Hematopoietic multipotent progenitor cell treated with erythropoietin and hydrocortisone succinate and interleukin-3 and kit ligand, for 17 days (in vitro differentiated cells): ENCODE measurements around the gene RAB11A.
A peak's percentile ranks its signal among the peaks of the same experiment; 100 is the strongest.
"Not testable (repeated sequence)": the region's sequence is repeated elsewhere in the genome, so short reads cannot be mapped to it uniquely, and the experiment has no call there.

Experiments
- DNase-seq: peaks from one replicate; pipeline ENCODE4 v3.0.0-alpha.2; 2015; ENCODE audit warnings: low spot score

RAB11A gene

GRCh38 chr15:65845826-65846519, 23.3 kb upstream of the RAB11A start:
- DNase-seq = no peak

GRCh38 chr15:65847989-65848388, 21.3 kb upstream of the RAB11A start:
- no peak for DNase-seq

- no peak for DNase-seq
Measured at GRCh38 chr15:65851981-65852380, 17.3 kb upstream of the RAB11A start.

DNA sequence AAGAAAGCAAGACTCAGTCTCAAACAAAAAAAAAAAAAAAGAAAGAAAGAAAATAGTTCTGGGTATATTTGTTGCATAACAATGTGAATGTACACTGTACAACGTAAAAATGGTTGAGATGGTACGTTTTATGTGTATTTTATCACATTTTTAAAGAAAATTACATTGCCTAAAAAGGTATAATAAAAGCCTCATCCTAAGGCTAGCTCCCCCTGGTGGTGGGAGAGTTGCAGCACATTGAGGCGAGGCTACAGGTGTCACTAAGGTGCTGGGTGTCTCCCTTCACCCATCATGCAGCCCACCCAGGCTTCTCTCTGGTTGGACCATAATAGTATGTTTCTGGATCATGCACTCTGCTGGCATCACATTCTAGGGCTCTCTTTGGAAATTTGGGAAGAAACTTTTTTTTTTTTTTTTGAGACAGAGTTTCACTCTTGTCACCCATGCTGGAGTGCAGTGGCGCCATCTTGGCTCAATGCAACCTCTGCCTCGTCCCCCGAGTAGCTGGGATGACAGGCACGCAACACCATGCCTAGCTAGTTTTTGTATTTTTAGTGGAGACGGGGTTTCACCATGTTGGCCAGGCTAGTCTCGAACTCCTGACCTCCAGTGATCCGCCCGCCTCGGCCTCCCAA, 12.4 kb upstream of the RAB11A start:
- DNase-seq = peak; percentile 90

GRCh38 chr15:65857718-65858402, 11.4 kb upstream of the RAB11A start:
- no peak for DNase-seq

DNA sequence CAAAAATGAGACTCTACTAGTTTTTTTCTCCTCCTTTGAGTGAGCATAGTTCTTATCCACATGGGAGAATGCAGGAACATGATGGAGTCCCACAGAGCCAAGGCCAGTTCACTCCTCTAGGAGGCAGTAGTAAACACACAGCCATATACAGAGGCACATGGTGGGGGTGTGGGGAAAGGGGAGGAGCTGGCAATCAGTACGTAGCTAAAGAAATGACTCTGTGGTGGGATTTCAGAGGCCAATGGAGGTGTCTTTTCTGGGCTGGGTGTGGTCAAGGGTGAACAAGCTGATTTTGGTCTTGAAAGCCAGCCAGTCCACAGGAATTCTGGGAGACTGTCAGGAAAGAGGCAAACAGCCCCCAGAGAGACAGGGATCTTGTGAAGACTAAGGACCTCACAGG, 6.6 kb upstream of the RAB11A start:
- peak; percentile 60 for DNase-seq

GRCh38 chr15:65863106-65863505, 6.2 kb upstream of the RAB11A start:
- no peak for DNase-seq

GRCh38 chr15:65867244-65867643, 2.0 kb upstream of the RAB11A start:
- DNase-seq = no peak

DNA sequence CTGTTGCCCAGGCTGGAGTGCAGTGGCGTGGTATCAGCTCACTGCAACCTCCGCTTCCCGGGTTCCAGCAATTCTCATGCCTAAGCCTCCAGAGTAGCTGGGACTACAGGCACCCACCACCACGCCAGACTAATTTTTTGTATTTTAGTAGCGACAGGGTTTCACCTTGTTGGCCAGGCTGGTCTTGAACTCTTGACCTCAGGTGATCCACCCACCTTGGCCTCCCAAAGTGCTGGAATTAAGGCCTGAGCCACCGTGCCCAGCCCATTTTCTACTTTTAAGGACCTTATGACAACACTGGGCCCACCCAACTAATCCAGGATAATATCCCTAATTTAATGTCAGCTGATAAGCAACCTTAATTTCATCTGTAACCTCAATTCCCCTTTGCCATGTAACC, 1.4 kb upstream of the RAB11A start:
- not testable (repeated sequence) for DNase-seq

GRCh38 chr15:65868546-65869125, 655 bp upstream of the RAB11A start:
- DNase-seq = no peak

DNA sequence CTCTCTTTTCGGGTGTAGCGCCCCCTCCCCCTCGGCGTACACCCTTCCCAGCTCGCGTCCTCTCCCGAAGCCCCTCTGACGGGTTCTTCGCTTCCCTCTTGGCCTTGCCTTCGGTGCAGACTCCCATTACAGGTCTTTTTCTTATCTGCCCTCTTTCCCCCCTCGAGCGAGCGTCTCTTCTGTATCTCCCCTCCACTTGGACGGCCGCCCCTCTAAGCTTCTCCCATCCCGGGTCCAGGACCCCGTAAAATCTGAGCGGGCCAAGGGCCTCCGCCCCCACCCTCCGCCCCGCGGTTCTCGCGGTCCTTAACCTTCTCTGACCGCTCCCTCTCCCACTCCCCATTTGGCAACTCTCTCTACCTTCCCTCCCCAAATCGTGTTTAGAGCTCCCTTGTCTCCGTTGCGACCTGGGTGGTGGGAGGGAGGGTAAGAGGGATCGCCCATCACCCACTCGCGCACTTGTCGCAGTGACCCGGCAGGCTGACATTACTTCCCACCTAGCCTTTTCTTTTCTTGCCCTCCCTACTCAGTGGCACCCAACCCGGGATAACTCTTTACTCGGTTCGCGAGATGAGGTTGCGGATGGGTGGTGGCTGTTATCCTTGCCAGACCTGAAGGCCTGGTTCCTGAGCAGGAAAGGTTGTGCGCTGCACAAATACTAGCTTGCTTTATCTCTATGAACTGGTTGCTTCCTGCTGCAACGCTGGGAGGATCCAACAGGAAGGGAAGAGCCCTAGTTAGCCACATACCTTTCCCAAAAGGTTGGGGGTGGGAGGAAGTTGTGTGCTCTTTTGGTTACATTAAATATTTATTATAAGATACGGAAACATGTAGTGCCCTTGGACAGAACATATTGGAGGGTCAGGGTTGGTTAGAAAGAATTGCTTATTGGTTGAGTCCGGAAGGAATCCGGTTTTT, 922 bp downstream of the RAB11A start:
- peak; percentile 42 for DNase-seq

DNA sequence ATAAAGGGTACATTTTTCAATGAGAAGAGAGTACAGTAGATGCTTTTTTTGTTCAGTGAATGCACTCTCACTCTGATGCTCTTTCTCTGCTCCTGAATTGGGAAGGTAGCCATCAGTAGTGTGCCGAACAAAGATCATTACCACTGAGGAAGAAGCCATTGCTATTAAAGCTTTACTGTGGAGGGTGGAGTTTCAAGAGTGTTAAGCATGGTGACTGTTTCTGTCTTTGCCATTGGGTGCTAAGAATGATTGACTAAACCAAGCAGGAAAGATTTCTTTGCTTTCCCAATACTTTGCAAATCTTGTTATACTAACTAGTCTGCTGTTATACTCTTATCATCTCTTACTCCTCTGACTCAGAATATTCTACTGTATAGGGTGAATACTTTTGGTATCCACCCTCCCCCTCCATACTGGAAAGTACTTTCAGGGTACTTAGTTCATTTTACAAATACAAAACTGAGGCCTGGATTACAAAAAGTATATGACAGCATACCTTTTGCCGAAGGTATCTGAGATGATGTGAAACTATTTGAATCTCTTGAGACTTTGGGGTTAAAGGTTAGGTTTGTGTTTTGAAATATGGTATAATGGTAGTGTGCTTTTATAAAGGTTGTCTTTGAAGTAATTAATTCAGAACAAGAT, 1.7 kb downstream of the RAB11A start:
- no peak for DNase-seq

GRCh38 chr15:65871886-65872285, 2.6 kb downstream of the RAB11A start:
- not testable (repeated sequence) for DNase-seq

DNA sequence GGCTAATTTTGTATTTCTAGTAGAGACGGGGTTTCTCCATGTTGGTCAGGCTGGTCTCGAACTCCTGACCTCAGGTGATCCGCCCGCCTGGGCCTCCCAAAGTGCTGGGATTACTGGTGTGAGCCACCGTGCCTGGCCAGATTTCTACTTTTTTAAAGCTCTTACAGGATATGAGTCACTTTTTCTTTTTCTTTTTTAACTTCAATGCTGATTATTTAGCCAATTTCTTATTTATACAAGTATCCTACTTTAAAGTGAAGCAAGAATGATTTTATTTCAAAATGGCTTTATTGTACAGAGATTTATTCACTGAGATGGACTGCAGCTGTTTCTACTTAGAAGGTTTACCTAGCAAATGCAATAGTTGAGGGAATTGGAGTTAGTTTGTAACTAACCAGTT, 3.3 kb downstream of the RAB11A start:
- not testable (repeated sequence) for DNase-seq

DNA sequence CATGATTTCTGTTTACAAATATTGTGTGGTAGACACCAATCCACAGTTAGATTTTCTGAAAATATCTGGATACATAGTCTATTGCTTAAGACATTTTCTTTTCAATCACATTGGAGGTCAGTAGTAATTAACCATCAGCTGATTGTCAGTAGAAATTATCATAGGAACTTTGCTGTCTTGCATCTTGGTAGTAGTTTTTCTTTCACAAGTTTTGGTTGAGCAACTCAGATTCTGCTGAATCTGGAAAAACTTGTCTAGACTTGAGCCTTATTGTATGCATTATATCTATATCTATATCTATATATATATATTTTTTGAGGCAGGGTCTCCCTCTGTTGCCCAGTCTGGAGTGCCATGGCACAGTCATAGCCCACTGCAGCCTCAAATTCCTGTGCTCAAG, 4.0 kb downstream of the RAB11A start:
- no peak for DNase-seq

DNA sequence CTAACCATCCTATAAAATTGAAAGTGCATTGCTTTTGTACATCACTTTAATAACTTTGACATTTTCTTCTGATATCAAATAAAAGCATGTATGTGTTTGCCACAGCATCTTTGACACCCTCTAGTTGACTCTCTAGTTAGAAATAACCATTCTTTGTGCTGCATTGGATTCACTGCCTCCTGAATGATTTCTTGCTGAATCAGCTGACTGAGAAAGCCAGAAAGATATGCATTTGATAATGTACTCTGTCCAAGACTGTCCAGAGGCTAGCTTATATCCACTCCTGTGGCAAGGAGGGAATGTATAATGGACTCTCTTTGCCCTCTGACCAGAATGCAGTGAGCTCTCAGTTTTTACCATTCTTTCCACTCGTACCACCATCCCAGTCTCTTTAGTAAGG, 6.2 kb downstream of the RAB11A start:
- DNase-seq = no peak

DNA sequence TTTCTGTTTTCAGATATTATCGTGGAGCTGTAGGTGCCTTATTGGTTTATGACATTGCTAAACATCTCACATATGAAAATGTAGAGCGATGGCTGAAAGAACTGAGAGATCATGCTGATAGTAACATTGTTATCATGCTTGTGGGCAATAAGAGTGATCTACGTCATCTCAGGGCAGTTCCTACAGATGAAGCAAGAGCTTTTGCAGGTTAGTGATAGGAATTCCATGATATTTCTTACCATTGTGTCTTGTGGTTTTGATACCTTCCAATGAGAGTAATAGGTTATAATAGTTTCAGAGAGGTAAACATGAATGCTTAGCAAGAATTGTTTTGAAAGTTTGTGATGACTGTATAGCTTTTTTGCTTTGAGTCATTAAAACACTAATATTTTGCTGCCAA, 8.5 kb downstream of the RAB11A start:
- DNase-seq = no peak

DNA sequence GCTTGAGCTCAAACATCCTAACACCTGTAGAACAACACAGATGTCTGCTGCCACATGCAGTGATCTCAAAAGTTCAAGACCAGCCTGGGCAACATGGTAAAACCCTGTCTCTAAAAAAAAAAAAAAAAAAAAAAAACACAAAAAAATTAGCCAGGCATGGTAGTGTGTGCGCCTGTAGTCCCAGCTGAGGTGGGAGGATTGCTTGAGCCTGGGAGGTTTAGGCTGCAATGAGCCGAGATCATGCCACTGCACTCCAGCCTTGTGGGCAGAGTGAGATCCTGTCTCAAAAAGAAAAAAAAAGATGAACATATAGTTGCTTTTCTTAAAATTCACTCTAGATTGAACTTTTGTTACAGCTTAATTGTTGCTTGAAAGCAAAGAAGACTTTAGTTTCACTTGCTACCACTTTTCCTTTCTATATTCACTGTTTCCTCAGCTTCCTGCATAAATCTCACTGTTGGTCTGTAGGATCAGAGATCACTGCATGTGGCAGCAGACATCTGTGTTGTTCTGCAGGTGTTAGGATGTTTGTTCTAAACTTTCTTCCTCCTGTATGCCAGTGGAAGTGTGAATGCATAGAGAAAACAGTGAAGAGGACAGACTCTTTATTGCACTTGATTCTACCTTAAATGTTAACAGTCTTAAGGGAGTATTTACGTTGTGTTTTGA, 12.6 kb downstream of the RAB11A start:
- no peak for DNase-seq

GRCh38 chr15:65883571-65883970, 14.3 kb downstream of the RAB11A start:
- DNase-seq = no peak

DNA sequence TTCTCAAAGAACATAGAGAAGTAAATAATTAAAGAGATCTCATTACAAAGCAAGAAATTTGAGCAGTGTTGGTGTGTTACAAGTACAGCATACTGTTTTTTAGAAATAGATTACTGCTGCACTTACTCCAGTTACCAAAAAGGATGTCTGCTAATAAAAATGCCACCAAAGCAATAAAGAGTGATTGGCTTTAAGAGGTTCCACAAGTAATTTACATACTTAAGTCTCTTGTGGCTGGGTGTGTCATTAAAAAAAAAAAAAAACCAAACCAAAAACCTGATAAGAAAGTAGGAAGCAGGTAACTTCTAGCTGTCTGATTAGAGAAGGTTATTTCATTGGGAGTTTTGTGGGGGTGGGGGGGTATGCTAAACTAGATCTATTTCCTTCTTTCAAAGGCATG, 15.2 kb downstream of the RAB11A start:
- DNase-seq = no peak

DNA sequence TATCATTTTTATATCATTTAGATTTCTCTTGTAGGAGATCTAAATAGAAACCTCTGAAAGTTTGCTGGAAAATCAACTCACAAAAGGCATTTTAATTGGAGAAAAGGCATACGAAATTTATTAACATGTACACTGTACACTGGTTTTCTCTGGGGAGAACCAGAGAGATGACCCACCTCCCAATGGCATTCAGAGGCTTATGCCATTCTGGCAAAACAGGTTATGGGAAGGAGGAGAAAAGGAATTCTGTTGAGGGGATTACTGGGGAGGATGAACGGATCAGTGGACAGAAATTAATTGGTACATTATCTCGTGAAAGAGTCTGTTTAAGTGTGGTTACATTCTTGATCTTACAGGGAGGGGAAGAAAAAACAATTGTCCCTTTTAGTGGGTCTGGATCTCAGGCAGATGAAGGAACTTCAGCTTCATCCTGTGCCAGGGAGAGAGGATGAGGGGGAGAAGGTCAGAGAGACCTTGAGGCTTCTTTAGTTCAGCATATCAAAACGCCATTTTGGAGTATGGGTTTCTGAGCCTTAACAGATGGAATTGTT, 16.5 kb downstream of the RAB11A start:
- no peak for DNase-seq
